Fibroblast of lung (primary cell): ENCODE measurements around the gene SMPD3. TPM values are rescaled to one million over a fixed set of nuclear protein-coding genes. Genes with fewer than 3 reads are reported as not detected.

Experiments
- DNase-seq, 2 donors: peaks; one replicate each; pipeline versions ENCODE4 v3.0.0 to v3.0.0-alpha.2; 2010; ENCODE audit warnings: low read depth in 2 of 2
- H2AFZ ChIP-seq: 2 replicates; pipeline ENCODE4 v1.5.1; 2012; ENCODE audit warnings: low read length, control low read depth, inconsistent platforms
- H3K27ac ChIP-seq: 2 replicates; pipeline ENCODE4 v1.5.1; 2011; ENCODE audit warnings: low read length, control low read depth; ENCODE audit not compliant: insufficient read depth
- H3K27me3 ChIP-seq: 2 replicates; pipeline ENCODE4 v1.5.1; 2011; ENCODE audit warnings: mild to moderate bottlenecking, low read length; ENCODE audit not compliant: control insufficient read depth, insufficient read depth
- H3K36me3 ChIP-seq: 2 replicates; pipeline ENCODE4 v1.5.1; 2011; ENCODE audit warnings: low read length; ENCODE audit not compliant: control insufficient read depth, insufficient read depth
- H3K4me1 ChIP-seq: 2 replicates; pipeline ENCODE4 v1.5.1; 2011; ENCODE audit warnings: low read length; ENCODE audit not compliant: control insufficient read depth, insufficient read depth; ENCODE audit errors: extremely low read depth
- H3K4me2 ChIP-seq: 2 replicates; pipeline ENCODE4 v1.5.1; 2011; ENCODE audit warnings: low read length, control low read depth; ENCODE audit not compliant: insufficient read depth; ENCODE audit errors: extremely low read depth
- H3K4me3 ChIP-seq, 4 experiments: fragments of 200-600 bp in 1 of 4; sonication (generic) in 1 of 4; replicated peaks in 1 of 4; 2 replicates each; pipeline ENCODE4 v1.5.1; 2011 to 2016; ENCODE audit warnings: low read length in 4 of 4, low read depth in 3 of 4, mild to moderate bottlenecking in 3 of 4, control low read depth in 2 of 4, inconsistent platforms in 1 of 4, mixed read lengths in 1 of 4; ENCODE audit not compliant: insufficient read depth in 1 of 4; ENCODE audit errors: control extremely low read depth in 1 of 4
- H3K79me2 ChIP-seq: 2 replicates; pipeline ENCODE4 v1.5.1; 2012; ENCODE audit warnings: mild to moderate bottlenecking, low read length, inconsistent platforms; ENCODE audit not compliant: control insufficient read depth, insufficient read depth
- H3K9ac ChIP-seq: 2 replicates; pipeline ENCODE4 v1.5.1; 2011; ENCODE audit warnings: mild to moderate bottlenecking, low read length, control low read depth; ENCODE audit not compliant: insufficient read depth
- H3K9me3 ChIP-seq: 2 replicates; pipeline ENCODE4 v1.5.1; 2012; ENCODE audit warnings: low read depth, low read length; ENCODE audit not compliant: control insufficient read depth, insufficient read depth
- H4K20me1 ChIP-seq: 2 replicates; pipeline ENCODE4 v1.5.1; 2011; ENCODE audit warnings: low read length; ENCODE audit not compliant: control insufficient read depth, insufficient read depth; ENCODE audit errors: extremely low read depth
- EZH2 ChIP-seq: IDR thresholded peaks from 2 replicates; pipeline ENCODE4 v1.5.1; 2012; ENCODE audit warnings: low read length, control low read depth, mild to moderate bottlenecking; ENCODE audit errors: missing control alignments
- polyA plus RNA-seq, 2 donors: library from polyadenylated mRNA; depleted of rRNA in 1 of 2; stranded (reverse) in 1 of 2; unstranded in 1 of 2; fragments of >200 nt; gene quantifications; 2 replicates each; pipeline ENCODE4 v1.2.1, GENCODE V29; 2011 to 2012; ENCODE audit warnings: missing spikeins in 1 of 2
- total RNA-seq: library from RNA; depleted of rRNA; stranded (reverse); fragments of >200 nt; gene quantifications from 2 replicates; pipeline ENCODE4 v1.2.1, GENCODE V29; 2014
- TF ChIP-seq, protein P1 (sequence below), 2 donors: IDR thresholded peaks in 1 of 2; conservative IDR thresholded peaks in 1 of 2; 1 replicate in 1 of 2; 2 replicates in 1 of 2; pipeline ENCODE4 v1.5.1; 2011 to 2012; ENCODE audit warnings: low read length in 2 of 2, control low read depth in 1 of 2, inconsistent platforms in 1 of 2, low read depth in 1 of 2, mild to moderate bottlenecking in 1 of 2

Gene SMPD3
- total and polyA plus RNA-seq, 2 donors (not counting 1 experiment from before 2014, with no cell fraction given), result under 0.01 to 0.08 TPM

DNA sequence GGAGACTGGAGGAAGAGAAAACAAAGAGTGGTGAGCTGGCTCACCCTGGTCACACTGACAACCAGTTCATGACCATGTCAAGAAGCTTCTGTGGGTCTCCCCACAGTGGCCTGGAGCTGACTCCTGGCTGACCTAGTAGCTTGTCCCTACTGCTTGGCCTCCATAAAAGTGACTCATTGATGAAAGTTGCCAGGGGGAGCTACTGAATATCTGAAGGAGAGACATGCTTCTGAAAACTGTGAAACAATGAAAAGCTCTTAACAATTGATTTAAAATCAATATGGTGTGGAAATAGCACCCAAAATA, 22.0 kb downstream of the SMPD3 start:
- Histone ChIP-seq H3K27ac (no peak overlapping the region), H4K20me1 (no peaks in the 10 kb centered on the region), H3K36me3 (no peaks in the 10 kb centered on the region), H3K9me3 (no peaks in the 10 kb centered on the region), H3K79me2 (no peaks in the 10 kb centered on the region), H3K4me1 (no peaks in the 10 kb centered on the region), H3K4me2 (no peak overlapping the region), H3K9ac (no peak overlapping the region), H2AFZ (no peak overlapping the region), H3K27me3 (peaks cover 7% of the 10 kb centered on the region), H3K4me3 (no peak overlapping the region)
- peak in 1 of 2 donors; percentile 7 for DNase-seq
- TF ChIP-seq, protein P1, sequence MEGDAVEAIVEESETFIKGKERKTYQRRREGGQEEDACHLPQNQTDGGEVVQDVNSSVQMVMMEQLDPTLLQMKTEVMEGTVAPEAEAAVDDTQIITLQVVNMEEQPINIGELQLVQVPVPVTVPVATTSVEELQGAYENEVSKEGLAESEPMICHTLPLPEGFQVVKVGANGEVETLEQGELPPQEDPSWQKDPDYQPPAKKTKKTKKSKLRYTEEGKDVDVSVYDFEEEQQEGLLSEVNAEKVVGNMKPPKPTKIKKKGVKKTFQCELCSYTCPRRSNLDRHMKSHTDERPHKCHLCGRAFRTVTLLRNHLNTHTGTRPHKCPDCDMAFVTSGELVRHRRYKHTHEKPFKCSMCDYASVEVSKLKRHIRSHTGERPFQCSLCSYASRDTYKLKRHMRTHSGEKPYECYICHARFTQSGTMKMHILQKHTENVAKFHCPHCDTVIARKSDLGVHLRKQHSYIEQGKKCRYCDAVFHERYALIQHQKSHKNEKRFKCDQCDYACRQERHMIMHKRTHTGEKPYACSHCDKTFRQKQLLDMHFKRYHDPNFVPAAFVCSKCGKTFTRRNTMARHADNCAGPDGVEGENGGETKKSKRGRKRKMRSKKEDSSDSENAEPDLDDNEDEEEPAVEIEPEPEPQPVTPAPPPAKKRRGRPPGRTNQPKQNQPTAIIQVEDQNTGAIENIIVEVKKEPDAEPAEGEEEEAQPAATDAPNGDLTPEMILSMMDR (conservative IDR thresholded peaks at IDR 0.05 in 1 of 2, IDR thresholded peaks at IDR 0.05 in 1 of 2; ENCODE audit: low read depth in 1 of 2, low read length in 2 of 2), result no peak
- no peak for TF ChIP-seq EZH2

DNA sequence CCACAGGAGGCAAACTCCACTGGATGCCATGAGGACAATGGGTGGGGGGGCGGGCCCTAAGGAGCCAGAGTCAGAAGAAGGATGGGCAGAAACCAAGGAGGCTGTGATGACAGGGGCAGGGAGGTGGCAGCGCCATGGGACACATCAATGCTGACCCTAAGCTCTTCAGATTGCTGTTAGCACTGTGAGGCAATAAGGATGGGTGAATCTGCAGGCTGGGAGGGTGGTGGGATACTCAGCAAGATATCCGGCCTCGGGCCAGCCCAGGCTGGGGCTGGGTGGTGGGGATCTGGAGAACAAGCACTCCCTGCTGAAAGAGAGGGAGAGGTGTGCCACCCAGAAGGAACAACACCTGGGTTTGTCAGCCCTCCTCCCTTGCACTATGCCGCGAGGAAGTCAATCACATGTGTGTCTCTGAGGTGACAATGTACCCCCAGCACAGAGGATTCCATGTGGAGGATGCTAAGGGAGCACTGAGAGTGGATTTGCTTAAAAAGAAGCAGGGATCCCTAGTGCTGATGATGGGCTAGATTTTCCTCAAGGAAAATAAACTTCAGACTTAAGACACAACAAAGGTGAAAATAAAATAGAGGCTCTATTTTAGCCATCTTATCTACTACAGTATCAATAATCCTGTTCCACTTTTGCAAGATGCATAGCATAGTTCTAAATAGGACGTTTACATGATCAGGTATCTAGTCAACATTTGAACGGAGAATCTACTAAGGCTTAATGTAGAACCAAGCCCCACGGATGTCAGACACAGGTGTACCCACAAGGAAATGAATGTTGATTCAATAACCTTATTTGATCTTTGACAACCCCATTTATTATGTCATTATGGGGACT, 22.6 kb downstream of the SMPD3 start:
- no peaks in the 10 kb centered on the region for H3K9me3 ChIP-seq
- no peak overlapping the region for H3K4me2 ChIP-seq
- H4K20me1 ChIP-seq, result no peaks in the 10 kb centered on the region
- no peak overlapping the region for H3K4me3 ChIP-seq
- no peak overlapping the region for H2AFZ ChIP-seq
- TF ChIP-seq, protein P1 (conservative IDR thresholded peaks at IDR 0.05 in 1 of 2, IDR thresholded peaks at IDR 0.05 in 1 of 2; ENCODE audit: low read depth in 1 of 2, low read length in 2 of 2), result no peak
- TF ChIP-seq EZH2, result no peak
- no peaks in the 10 kb centered on the region for H3K79me2 ChIP-seq
- H3K9ac ChIP-seq, result no peak overlapping the region
- H3K36me3 ChIP-seq, result no peaks in the 10 kb centered on the region
- H3K27me3 ChIP-seq, result peaks cover 7% of the 10 kb centered on the region
- DNase-seq, result no peak
- no peak overlapping the region for H3K27ac ChIP-seq
- no peaks in the 10 kb centered on the region for H3K4me1 ChIP-seq

DNA sequence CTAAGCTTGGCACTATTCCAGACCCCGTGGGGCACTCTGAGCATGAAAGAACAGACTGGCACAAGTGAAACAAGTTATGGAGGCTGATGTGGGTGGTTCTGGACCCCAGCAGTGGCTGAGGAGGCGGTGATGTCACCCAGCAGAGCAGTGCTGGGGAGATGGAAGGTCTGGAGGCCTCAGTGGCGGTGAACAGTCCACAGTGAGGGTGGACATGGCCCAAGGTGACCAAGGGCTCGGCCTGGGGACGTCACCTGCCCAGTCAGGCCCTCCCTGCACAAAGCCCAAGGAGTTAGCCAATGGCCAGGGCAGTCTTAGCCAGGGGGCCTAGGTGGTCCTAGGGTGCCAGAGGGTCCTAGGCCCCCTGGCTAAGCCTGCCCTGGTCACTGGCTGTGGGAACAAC, 24.5 kb downstream of the SMPD3 start:
- no peak for TF ChIP-seq EZH2
- TF ChIP-seq, protein P1 (conservative IDR thresholded peaks at IDR 0.05 in 1 of 2, IDR thresholded peaks at IDR 0.05 in 1 of 2; ENCODE audit: low read depth in 1 of 2, low read length in 2 of 2), result no peak
- no peak for DNase-seq
- Histone ChIP-seq H3K9me3 (no peaks in the 10 kb centered on the region), H3K4me1 (no peaks in the 10 kb centered on the region), H2AFZ (no peak overlapping the region), H3K4me2 (no peak overlapping the region), H3K27me3 (peaks cover 8% of the 10 kb centered on the region), H3K79me2 (no peaks in the 10 kb centered on the region), H3K4me3 (no peak overlapping the region), H3K36me3 (no peaks in the 10 kb centered on the region), H3K27ac (no peak overlapping the region), H3K9ac (no peak overlapping the region), H4K20me1 (no peaks in the 10 kb centered on the region)
